H9 (cell line): ENCODE results near the gene GPS1. TPM values are rescaled to one million over a fixed set of nuclear protein-coding genes. Genes with fewer than 3 reads are reported as not detected.

Experiments
- DNase-seq: peaks from one replicate; pipeline ENCODE4 v3.0.0-alpha.2; 2017
- H2AFZ ChIP-seq: one replicate; pipeline ENCODE4 v1.6.1; 2013; ENCODE audit warnings: mild to moderate bottlenecking, low read length, control low read depth, moderate library complexity
- H2AK5ac ChIP-seq: 2 replicates; pipeline ENCODE4 v1.6.1; 2013; ENCODE audit warnings: low read length, control low read depth, mixed read lengths; ENCODE audit not compliant: insufficient read length
- H2BK120ac ChIP-seq: one replicate; pipeline ENCODE4 v1.6.1; 2013; ENCODE audit warnings: low read depth, mild to moderate bottlenecking, low read length, control low read depth, inconsistent platforms; ENCODE audit not compliant: poor library complexity, severe bottlenecking
- H2BK12ac ChIP-seq: 2 replicates; pipeline ENCODE4 v1.6.1; 2013; ENCODE audit warnings: low read length, control low read depth, mixed read lengths, low read depth; ENCODE audit not compliant: insufficient read length
- H2BK15ac ChIP-seq: 2 replicates; pipeline ENCODE4 v1.6.1; 2013; ENCODE audit warnings: low read depth, low read length, control low read depth
- H2BK20ac ChIP-seq: one replicate; pipeline ENCODE4 v1.6.1; 2013; ENCODE audit warnings: low read depth, mild to moderate bottlenecking, low read length, control low read depth, inconsistent platforms; ENCODE audit not compliant: poor library complexity, severe bottlenecking
- H2BK5ac ChIP-seq: 2 replicates; pipeline ENCODE4 v1.6.1; 2013; ENCODE audit warnings: low read length, control low read depth, mixed read lengths; ENCODE audit not compliant: insufficient read length
- H3K14ac ChIP-seq: 2 replicates; pipeline ENCODE4 v1.6.1; 2013; ENCODE audit warnings: low read length, control low read depth; ENCODE audit not compliant: insufficient read depth
- H3K18ac ChIP-seq: 2 replicates; pipeline ENCODE4 v1.6.1; 2013; ENCODE audit warnings: low read depth, mild to moderate bottlenecking, mixed read lengths, low read length, control low read depth; ENCODE audit not compliant: insufficient read length
- H3K23ac ChIP-seq: 2 replicates; pipeline ENCODE4 v1.6.1; 2013; ENCODE audit warnings: low read length, control low read depth, mixed read lengths, low read depth; ENCODE audit not compliant: insufficient read length
- H3K23me2 ChIP-seq: 2 replicates; pipeline ENCODE4 v1.6.1; 2013; ENCODE audit warnings: low read depth, mild to moderate bottlenecking, mixed read lengths, low read length, control low read depth; ENCODE audit not compliant: insufficient read length, poor library complexity, severe bottlenecking
- H3K27ac ChIP-seq: 2 replicates; pipeline ENCODE4 v1.5.1; 2013; ENCODE audit warnings: low read length, control low read depth, mixed read lengths, low read depth; ENCODE audit not compliant: insufficient read length
- H3K27me3 ChIP-seq: 2 replicates; pipeline ENCODE4 v1.6.1; 2013; ENCODE audit warnings: low read length, control low read depth, inconsistent platforms; ENCODE audit not compliant: insufficient read depth
- H3K4ac ChIP-seq: 2 replicates; pipeline ENCODE4 v1.6.1; 2013; ENCODE audit warnings: low read depth, mild to moderate bottlenecking, control low read depth, inconsistent platforms, low read length, moderate library complexity
- H3K4me1 ChIP-seq: 2 replicates; pipeline ENCODE4 v1.6.1; 2013; ENCODE audit warnings: low read length, control low read depth, inconsistent platforms; ENCODE audit not compliant: insufficient read depth
- H3K4me2 ChIP-seq: 2 replicates; pipeline ENCODE4 v1.6.1; 2013; ENCODE audit warnings: low read length, control low read depth, mixed read lengths; ENCODE audit not compliant: insufficient read length, insufficient read depth
- H3K56ac ChIP-seq: 2 replicates; pipeline ENCODE4 v1.6.1; 2013; ENCODE audit warnings: low read depth, mild to moderate bottlenecking, mixed read lengths, low read length, control low read depth; ENCODE audit not compliant: insufficient read length
- H3K79me1 ChIP-seq: 2 replicates; pipeline ENCODE4 v1.6.1; 2013; ENCODE audit warnings: low read depth, mild to moderate bottlenecking, moderate library complexity, low read length, control low read depth, inconsistent platforms; ENCODE audit not compliant: insufficient read depth, poor library complexity, severe bottlenecking
- H3K79me2 ChIP-seq: 2 replicates; pipeline ENCODE4 v1.6.1; 2013; ENCODE audit warnings: low read length, control low read depth, inconsistent platforms; ENCODE audit not compliant: insufficient read depth
- H3K9ac ChIP-seq: 2 replicates; pipeline ENCODE4 v1.6.1; 2013; ENCODE audit warnings: low read length, control low read depth, mixed read lengths; ENCODE audit not compliant: insufficient read length; ENCODE audit errors: extremely low read depth
- H3K9me3 ChIP-seq: one replicate; pipeline ENCODE4 v1.6.1; 2013; ENCODE audit warnings: low read depth, low read length, inconsistent platforms; ENCODE audit not compliant: control insufficient read depth
- H3T11ph ChIP-seq: one replicate; pipeline ENCODE4 v1.6.1; 2013; ENCODE audit warnings: mild to moderate bottlenecking, low read length, control low read depth, inconsistent platforms
- H4K20me1 ChIP-seq: one replicate; pipeline ENCODE4 v1.6.1; 2013; ENCODE audit not compliant: control insufficient read depth, insufficient read length, insufficient read depth
- H4K5ac ChIP-seq: 2 replicates; pipeline ENCODE4 v1.6.1; 2013; ENCODE audit warnings: low read depth, mild to moderate bottlenecking, mixed read lengths, low read length, control low read depth; ENCODE audit not compliant: insufficient read length
- H4K8ac ChIP-seq: replicated peaks from 2 replicates; pipeline ENCODE4 v1.6.1; 2013; ENCODE audit warnings: low read length, control low read depth, mixed read lengths, low read depth; ENCODE audit not compliant: insufficient read length
- H4K91ac ChIP-seq: 2 replicates; pipeline ENCODE4 v1.6.1; 2013; ENCODE audit warnings: low read depth, mild to moderate bottlenecking, moderate library complexity, mixed read lengths, low read length, control low read depth; ENCODE audit not compliant: insufficient read length
- H3K27ac Mint-ChIP-seq, 3 experiments: 2 replicates in 2 of 3; 3 replicates in 1 of 3; pipeline ENCODE4 v1.8.0; 2020 to 2021; ENCODE audit warnings: mixed read lengths in 3 of 3, mild to moderate bottlenecking in 1 of 3, moderate library complexity in 1 of 3
- H3K27me3 Mint-ChIP-seq: 2 replicates; pipeline ENCODE4 v1.8.0; 2021; ENCODE audit warnings: low read depth, mild to moderate bottlenecking, moderate library complexity, mixed read lengths
- H3K36me3 Mint-ChIP-seq, 3 experiments: 2 replicates in 2 of 3; 3 replicates in 1 of 3; pipeline ENCODE4 v1.8.0; 2020 to 2021; ENCODE audit warnings: low read depth in 3 of 3, mixed read lengths in 3 of 3; ENCODE audit not compliant: insufficient read depth in 1 of 3
- H3K4me1 Mint-ChIP-seq, 2 experiments: 2 replicates each; pipeline ENCODE4 v1.8.0; 2020; ENCODE audit warnings: mixed read lengths in 2 of 2
- H3K4me3 Mint-ChIP-seq, 2 experiments: 2 replicates in 1 of 2; 3 replicates in 1 of 2; pipeline ENCODE4 v1.8.0; 2020 to 2021; ENCODE audit warnings: mild to moderate bottlenecking in 2 of 2, mixed read lengths in 2 of 2, moderate library complexity in 1 of 2
- H3K9me3 Mint-ChIP-seq, 2 experiments: 2 replicates in 1 of 2; 3 replicates in 1 of 2; pipeline ENCODE4 v1.8.0; 2020; ENCODE audit warnings: mild to moderate bottlenecking in 2 of 2, mixed read lengths in 2 of 2, moderate library complexity in 1 of 2
- WGBS: extraction: QIAGEN DNeasy Blood & Tissue Kit; methylation state at CpG from one replicate; pipeline ENCODE4 v1.1.7; 2013; ENCODE audit warnings: missing lambda C conversion rate, low lambda C conversion rate, mixed read lengths; ENCODE audit not compliant: insufficient read length; ENCODE audit errors: extremely low coverage; 5-methylcytosine and 5-hydroxymethylcytosine counted together
- total RNA-seq: library from RNA; stranded (reverse); gene quantifications from 2 replicates; pipeline ENCODE4 v1.2.1, GENCODE V29; 2021
- TF ChIP-seq, protein P1 (sequence below): fragments of 200-600 bp; sonication (generic); conservative IDR thresholded peaks from 3 replicates; pipeline ENCODE4 v1.8.0; 2021; ENCODE audit warnings: antibody characterized with exemption, mild to moderate bottlenecking

GPS1 gene
- total RNA-seq, 1 experiment from 2014 or later = 164 TPM

DNA sequence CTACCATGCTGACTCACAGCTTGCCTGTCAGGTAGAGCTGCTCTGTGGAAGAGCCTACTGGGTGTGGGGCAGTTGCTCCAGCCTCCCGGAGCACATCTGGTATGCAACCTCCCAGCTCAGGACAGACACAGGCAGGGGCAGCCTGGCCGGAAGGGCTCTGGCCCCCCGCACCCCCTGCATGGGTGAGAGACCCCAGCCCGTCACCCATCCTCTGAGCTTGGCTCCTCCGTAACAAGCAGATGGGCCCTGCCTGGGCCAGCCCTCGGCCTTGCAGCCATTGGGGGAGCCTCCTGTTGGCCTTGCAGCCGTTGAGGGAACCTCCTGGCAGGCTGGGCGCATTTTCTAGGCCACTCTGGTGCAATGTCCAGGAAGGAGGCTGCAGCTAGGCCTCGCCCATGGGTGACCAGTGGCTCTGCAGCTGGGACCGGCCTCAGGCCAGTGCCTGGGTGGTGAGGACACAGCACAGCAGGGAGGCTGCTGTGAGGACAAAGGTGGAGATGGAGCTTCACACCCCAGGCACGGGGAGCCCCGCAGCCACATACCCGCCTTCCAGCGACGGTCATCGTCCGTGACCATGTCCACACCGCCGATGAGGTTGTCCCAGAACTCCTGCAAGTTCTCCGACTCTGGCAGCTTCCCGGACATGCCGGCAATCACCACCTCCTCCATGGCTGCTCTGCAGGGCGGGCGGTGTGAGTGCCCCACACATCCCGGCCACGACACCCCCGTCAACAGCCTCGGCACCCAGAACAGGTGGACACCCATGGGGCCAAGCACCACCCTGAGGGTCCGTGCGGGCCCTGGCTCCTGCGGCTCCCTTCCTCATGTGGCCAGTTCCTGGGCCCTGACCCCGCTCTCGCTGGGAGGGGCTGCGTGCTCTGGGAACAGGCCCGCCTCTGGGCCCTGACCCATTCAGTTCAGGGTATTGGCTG is 44.3 kb downstream of the GPS1 start:
- Histone ChIP-seq H3K79me1 (peaks cover 13% of the 10 kb centered on the region), H3T11ph (no peak overlapping the region), H3K23ac (no peak overlapping the region), H3K4me2 (peak overlapping the region; percentile 73), H4K5ac (no peak overlapping the region), H3K27me3 (no peaks in the 10 kb centered on the region), H3K79me2 (peaks cover 20% of the 10 kb centered on the region; the same call in 1 of the 2 replicates), H3K56ac (no peak overlapping the region), H4K20me1 (no peaks in the 10 kb centered on the region), H4K8ac (no peak overlapping the region), H2BK20ac (no peak overlapping the region), H3K14ac (no peak overlapping the region; the same call in 1 of the 2 replicates), H2BK12ac (no peak overlapping the region), H3K9ac (peak overlapping the region; percentile 53), H2AK5ac (no peak overlapping the region), H3K27ac (no peak overlapping the region), H3K4me1 (no peaks in the 10 kb centered on the region), H3K18ac (no peak overlapping the region), H2BK15ac (no peak overlapping the region), H2BK5ac (no peak overlapping the region), H3K23me2 (peaks cover 14% of the 10 kb centered on the region), H4K91ac (no peak overlapping the region), H3K9me3 (no peaks in the 10 kb centered on the region), H2BK120ac (no peak overlapping the region), H2AFZ (no peak overlapping the region), H3K4ac (no peak overlapping the region)
- Mint-ChIP-seq H3K27me3 (no peaks in the 10 kb centered on the region), H3K27ac (peak overlapping the region in 2 of 3 experiments; percentile 40 to 51; a peak in 2 of 7 replicates), H3K4me3 (peak overlapping the region; percentile 74 to 82), H3K36me3 (peaks cover 12 to 39% (median 38%) of the 10 kb centered on the region in 3 experiments; a peak in 6 of 7 replicates), H3K4me1 (peaks cover 11 to 27% of the 10 kb centered on the region in 2 experiments), H3K9me3 (no peaks in the 10 kb centered on the region)
- no CpG with 5 or more reads among the region's 35 CpGs for WGBS
- TF ChIP-seq, protein P1, sequence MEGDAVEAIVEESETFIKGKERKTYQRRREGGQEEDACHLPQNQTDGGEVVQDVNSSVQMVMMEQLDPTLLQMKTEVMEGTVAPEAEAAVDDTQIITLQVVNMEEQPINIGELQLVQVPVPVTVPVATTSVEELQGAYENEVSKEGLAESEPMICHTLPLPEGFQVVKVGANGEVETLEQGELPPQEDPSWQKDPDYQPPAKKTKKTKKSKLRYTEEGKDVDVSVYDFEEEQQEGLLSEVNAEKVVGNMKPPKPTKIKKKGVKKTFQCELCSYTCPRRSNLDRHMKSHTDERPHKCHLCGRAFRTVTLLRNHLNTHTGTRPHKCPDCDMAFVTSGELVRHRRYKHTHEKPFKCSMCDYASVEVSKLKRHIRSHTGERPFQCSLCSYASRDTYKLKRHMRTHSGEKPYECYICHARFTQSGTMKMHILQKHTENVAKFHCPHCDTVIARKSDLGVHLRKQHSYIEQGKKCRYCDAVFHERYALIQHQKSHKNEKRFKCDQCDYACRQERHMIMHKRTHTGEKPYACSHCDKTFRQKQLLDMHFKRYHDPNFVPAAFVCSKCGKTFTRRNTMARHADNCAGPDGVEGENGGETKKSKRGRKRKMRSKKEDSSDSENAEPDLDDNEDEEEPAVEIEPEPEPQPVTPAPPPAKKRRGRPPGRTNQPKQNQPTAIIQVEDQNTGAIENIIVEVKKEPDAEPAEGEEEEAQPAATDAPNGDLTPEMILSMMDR = no peak
- no peak for DNase-seq
